Measurements from ENCODE around the gene P2RY8. TPM values are rescaled to one million over a fixed set of nuclear protein-coding genes. Genes with fewer than 3 reads are reported as not detected.
A peak's percentile ranks its signal among the peaks of the same experiment; 100 is the strongest.

P2RY8 gene
- total and polyA plus RNA-seq, 10 of the 15 experiments (the other 5 are each of a cell fraction or from before 2014, with no cell fraction given) = 2.0 to 64.4 (median 36.5) TPM

GRCh38 chrX:1502241-1502640, 34.7 kb downstream of the P2RY8 start (continued):
- TF ChIP-seq BCL11A (IDR thresholded peaks at IDR 0.05; ENCODE audit: low read depth, low read length) (peak; percentile 59), NR2C1 (IDR thresholded peaks at IDR 0.05) (no peak), RELB (IDR thresholded peaks at IDR 0.05; ENCODE audit: low read depth) (peak; percentile 52; the same call in 1 of the 2 replicates), PML (IDR thresholded peaks at IDR 0.05; ENCODE audit: low read length) (no peak; the same call in 1 of the 2 replicates), NFIC (IDR thresholded peaks at IDR 0.05; ENCODE audit: low read depth, low read length) (peak; percentile 43; the same call in 1 of the 2 replicates), JUND (IDR thresholded peaks at IDR 0.05; ENCODE audit: low read depth, low read length) (no peak), NFYB (IDR thresholded peaks at IDR 0.05; ENCODE audit: insufficient read depth, low read depth, low read length) (no peak), ATF7 (IDR thresholded peaks at IDR 0.05; ENCODE audit: low read depth) (peak; percentile 27; the same call in 1 of the 2 replicates), BACH1 (IDR thresholded peaks at IDR 0.05; ENCODE audit: borderline replicate concordance) (peak; percentile 45; the same call in 1 of the 2 replicates), GABPA (IDR thresholded peaks at IDR 0.05; ENCODE audit: low read depth) (no peak), ZNF592 (IDR thresholded peaks at IDR 0.05) (peak; percentile 82; the same call in 1 of the 2 replicates), CBFB (IDR thresholded peaks at IDR 0.05; ENCODE audit: low read depth) (peak; percentile 32; the same call in 1 of the 2 replicates), STAT1 (conservative IDR thresholded peaks at IDR 0.05) (no peak), JUNB (IDR thresholded peaks at IDR 0.05) (no peak), ZSCAN29 (IDR thresholded peaks at IDR 0.05) (no peak), SREBF2 (IDR thresholded peaks at IDR 0.05; ENCODE audit: low read length) (no peak), CHD4 (IDR thresholded peaks at IDR 0.05) (no peak), EGR1 (IDR thresholded peaks at IDR 0.05; ENCODE audit: borderline replicate concordance in 1 of 2, low read depth in 2 of 2, low read length in 2 of 2) (no peak), POLR2A (IDR thresholded peaks at IDR 0.05; ENCODE audit: low read depth, low read length) (peak; percentile 36; the same call in 1 of the 2 replicates), HDAC2 (IDR thresholded peaks at IDR 0.05) (no peak), RB1 (IDR thresholded peaks at IDR 0.05; ENCODE audit: borderline replicate concordance) (peak; percentile 70; the same call in 1 of the 2 replicates), HDGF (IDR thresholded peaks at IDR 0.05) (peak; percentile 62; the same call in 1 of the 2 replicates), CBX5 (IDR thresholded peaks at IDR 0.05; ENCODE audit: low read depth) (no peak; the same call in 1 of the 2 replicates), CBX3 (IDR thresholded peaks at IDR 0.05; ENCODE audit: borderline replicate concordance, low read depth) (no peak), ZNF622 (IDR thresholded peaks at IDR 0.05) (no peak)
- TF ChIP-seq, protein P1, sequence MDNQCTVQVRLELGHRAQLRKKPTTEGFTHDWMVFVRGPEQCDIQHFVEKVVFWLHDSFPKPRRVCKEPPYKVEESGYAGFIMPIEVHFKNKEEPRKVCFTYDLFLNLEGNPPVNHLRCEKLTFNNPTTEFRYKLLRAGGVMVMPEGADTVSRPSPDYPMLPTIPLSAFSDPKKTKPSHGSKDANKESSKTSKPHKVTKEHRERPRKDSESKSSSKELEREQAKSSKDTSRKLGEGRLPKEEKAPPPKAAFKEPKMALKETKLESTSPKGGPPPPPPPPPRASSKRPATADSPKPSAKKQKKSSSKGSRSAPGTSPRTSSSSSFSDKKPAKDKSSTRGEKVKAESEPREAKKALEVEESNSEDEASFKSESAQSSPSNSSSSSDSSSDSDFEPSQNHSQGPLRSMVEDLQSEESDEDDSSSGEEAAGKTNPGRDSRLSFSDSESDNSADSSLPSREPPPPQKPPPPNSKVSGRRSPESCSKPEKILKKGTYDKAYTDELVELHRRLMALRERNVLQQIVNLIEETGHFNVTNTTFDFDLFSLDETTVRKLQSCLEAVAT (IDR thresholded peaks at IDR 0.05) = no peak
- TF ChIP-seq, protein P2, sequence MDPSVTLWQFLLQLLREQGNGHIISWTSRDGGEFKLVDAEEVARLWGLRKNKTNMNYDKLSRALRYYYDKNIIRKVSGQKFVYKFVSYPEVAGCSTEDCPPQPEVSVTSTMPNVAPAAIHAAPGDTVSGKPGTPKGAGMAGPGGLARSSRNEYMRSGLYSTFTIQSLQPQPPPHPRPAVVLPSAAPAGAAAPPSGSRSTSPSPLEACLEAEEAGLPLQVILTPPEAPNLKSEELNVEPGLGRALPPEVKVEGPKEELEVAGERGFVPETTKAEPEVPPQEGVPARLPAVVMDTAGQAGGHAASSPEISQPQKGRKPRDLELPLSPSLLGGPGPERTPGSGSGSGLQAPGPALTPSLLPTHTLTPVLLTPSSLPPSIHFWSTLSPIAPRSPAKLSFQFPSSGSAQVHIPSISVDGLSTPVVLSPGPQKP (IDR thresholded peaks at IDR 0.05; ENCODE audit: low read depth, low read length) = 0 out of 2 replicates have a peak, but pooled peaks have one; percentile 4
